ENCODE measurements around the gene ACAD10.

Gene ACAD10

GRCh38 chr12:111780166-111780565, 94.3 kb downstream of the ACAD10 start:
- no peak for DNase-seq

- DNase-seq: no peak
Measured at GRCh38 chr12:111780615-111781014, 94.8 kb downstream of the ACAD10 start.

GRCh38 chr12:111781085-111781658, 95.3 kb downstream of the ACAD10 start:
- DNase-seq: no peak

GRCh38 chr12:111783046-111783445, 97.2 kb downstream of the ACAD10 start:
- DNase-seq: no peak

- DNase-seq: no peak
Measured at GRCh38 chr12:111784953-111785352, 99.1 kb downstream of the ACAD10 start.

- DNase-seq: no peak
Measured at GRCh38 chr12:111785651-111786050, 99.8 kb downstream of the ACAD10 start.

GRCh38 chr12:111788178-111788654, 102.4 kb downstream of the ACAD10 start:
- DNase-seq: no peak

- no peak for DNase-seq
Measured at GRCh38 chr12:111789779-111790178, 103.9 kb downstream of the ACAD10 start.

- DNase-seq: no peak
Measured at GRCh38 chr12:111791507-111791906, 105.7 kb downstream of the ACAD10 start.

GRCh38 chr12:111792155-111792855, 106.5 kb downstream of the ACAD10 start:
- DNase-seq: no peak

- no peak for DNase-seq
Measured at GRCh38 chr12:111792856-111793235, 107.0 kb downstream of the ACAD10 start.

- DNase-seq: no peak
Measured at GRCh38 chr12:111798182-111798581, 112.3 kb downstream of the ACAD10 start.

- DNase-seq: no peak
Measured at GRCh38 chr12:111799758-111800157, 113.9 kb downstream of the ACAD10 start.

GRCh38 chr12:111803038-111803626, 117.3 kb downstream of the ACAD10 start:
- DNase-seq: no peak

- DNase-seq: no peak
Measured at GRCh38 chr12:111803851-111804250, 118.0 kb downstream of the ACAD10 start.

- DNase-seq: no peak
Measured at GRCh38 chr12:111806304-111806703, 120.5 kb downstream of the ACAD10 start.

Data from NCI-H524 (cell line).